HG03135 (cell line): ENCODE measurements around the gene ABCA7.

ENCODE experiments used
- ATAC-seq: cut with Tn5 transposase; IDR thresholded peaks from one replicate; pipeline ENCODE4 v1.9.1; 2021; ENCODE audit warnings: mild to moderate bottlenecking, moderate library complexity; ENCODE audit not compliant: unreplicated experiment

Gene ABCA7

GRCh38 chr19:1039646-1040475 lies at the start of gene ABCA7:
ABCA7 (plus strand) TSS chr19:1040107; CDS start chr19:1041362, 1,255 bp downstream.
- ATAC-seq: peak; percentile 74

GRCh38 chr19:990119-990571 lies 49.8 kb upstream of the ABCA7 start:
- no peak for ATAC-seq

- no peak for ATAC-seq
Measured at GRCh38 chr19:990746-991145, 49.2 kb upstream of the ABCA7 start.

- ATAC-seq: no peak
Measured at GRCh38 chr19:991174-991931, 48.6 kb upstream of the ABCA7 start.

GRCh38 chr19:991932-992669 lies 47.8 kb upstream of the ABCA7 start:
- ATAC-seq: no peak

GRCh38 chr19:992670-993055 lies 47.2 kb upstream of the ABCA7 start:
- no peak for ATAC-seq

- ATAC-seq: no peak
Measured at GRCh38 chr19:993361-993830, 46.5 kb upstream of the ABCA7 start.

GRCh38 chr19:993831-994393 lies 46.0 kb upstream of the ABCA7 start:
- no peak for ATAC-seq

- ATAC-seq: no peak
Measured at GRCh38 chr19:994516-994915, 45.4 kb upstream of the ABCA7 start.

- no peak for ATAC-seq
Measured at GRCh38 chr19:995051-995827, 44.7 kb upstream of the ABCA7 start.

GRCh38 chr19:996051-996838 lies 43.7 kb upstream of the ABCA7 start:
- no peak for ATAC-seq

- no peak for ATAC-seq
Measured at GRCh38 chr19:998064-998463, 41.8 kb upstream of the ABCA7 start.

- ATAC-seq: no peak
Measured at GRCh38 chr19:999379-999719, 40.6 kb upstream of the ABCA7 start.

GRCh38 chr19:1000095-1000494 lies 39.8 kb upstream of the ABCA7 start, which contains the start of gene GRIN3B:
GRIN3B (plus strand) TSS chr19:1000419; CDS start chr19:1000438, 19 bp downstream.
- ATAC-seq: no peak

GRCh38 chr19:1000591-1001537 lies 39.0 kb upstream of the ABCA7 start:
- no peak for ATAC-seq

- no peak for ATAC-seq
Measured at GRCh38 chr19:1001538-1002166, 38.3 kb upstream of the ABCA7 start.

GRCh38 chr19:1002600-1002999 lies 37.3 kb upstream of the ABCA7 start:
- ATAC-seq: no peak

- ATAC-seq: no peak
Measured at GRCh38 chr19:1003283-1003682, 36.6 kb upstream of the ABCA7 start.
